Measurements from ENCODE around the gene CENPB. TPM values are rescaled to one million over a fixed set of nuclear protein-coding genes. Genes with fewer than 3 reads are reported as not detected.
A peak's percentile ranks its signal among the peaks of the same experiment; 100 is the strongest.

The CENPB gene
- total RNA-seq, 1 donor from 2014 or later: 91.1 TPM

- DNase-seq (ENCODE audit: low spot score): no peak
- Mint-ChIP-seq H3K4me1 (ENCODE audit: low read depth) (peaks cover 8% of the 10 kb centered on the region), H3K27me3 (ENCODE audit: low read depth) (peaks cover 10% of the 10 kb centered on the region), H3K9me3 (ENCODE audit: low read depth) (no peaks in the 10 kb centered on the region), H3K4me3 (ENCODE audit: unreplicated experiment) (no peak overlapping the region), H3K27ac (ENCODE audit: unreplicated experiment) (no peak overlapping the region), H3K36me3 (ENCODE audit: low read depth) (peaks cover 2% of the 10 kb centered on the region)
- no peak for TF ChIP-seq CTCF (IDR thresholded peaks at IDR 0.05)
These were observed 38.5 kb downstream of the CENPB start for GRCh38 chr20:3748073-3748472.

- Mint-ChIP-seq H3K27me3 (ENCODE audit: low read depth) (peaks cover 10% of the 10 kb centered on the region), H3K4me1 (ENCODE audit: low read depth) (peaks cover 8% of the 10 kb centered on the region), H3K36me3 (ENCODE audit: low read depth) (peaks cover 2% of the 10 kb centered on the region), H3K9me3 (ENCODE audit: low read depth) (no peaks in the 10 kb centered on the region), H3K4me3 (ENCODE audit: unreplicated experiment) (no peak overlapping the region), H3K27ac (ENCODE audit: unreplicated experiment) (no peak overlapping the region)
- DNase-seq (ENCODE audit: low spot score): no peak
- no peak for TF ChIP-seq CTCF (IDR thresholded peaks at IDR 0.05)
These were observed 39.1 kb downstream of the CENPB start for GRCh38 chr20:3747471-3747870.

- H3K27ac Mint-ChIP-seq (ENCODE audit: unreplicated experiment): no peak overlapping the region
- DNase-seq (ENCODE audit: low spot score): no peak
- peaks cover 8% of the 10 kb centered on the region for H3K4me1 Mint-ChIP-seq (ENCODE audit: low read depth)
- H3K27me3 Mint-ChIP-seq (ENCODE audit: low read depth): peaks cover 10% of the 10 kb centered on the region
- TF ChIP-seq CTCF (IDR thresholded peaks at IDR 0.05): no peak
- no peaks in the 10 kb centered on the region for H3K9me3 Mint-ChIP-seq (ENCODE audit: low read depth)
- peaks cover 2% of the 10 kb centered on the region for H3K36me3 Mint-ChIP-seq (ENCODE audit: low read depth)
- no peak overlapping the region for H3K4me3 Mint-ChIP-seq (ENCODE audit: unreplicated experiment)
These were observed 40.8 kb downstream of the CENPB start for GRCh38 chr20:3745686-3746173.

GRCh38 chr20:3744806-3745685 is 41.5 kb downstream of the CENPB start:
- Mint-ChIP-seq H3K4me1 (ENCODE audit: low read depth) (peaks cover 6% of the 10 kb centered on the region), H3K9me3 (ENCODE audit: low read depth) (no peaks in the 10 kb centered on the region), H3K4me3 (ENCODE audit: unreplicated experiment) (peak overlapping the region; percentile 62), H3K27ac (ENCODE audit: unreplicated experiment) (no peak overlapping the region), H3K27me3 (ENCODE audit: low read depth) (peaks cover 9% of the 10 kb centered on the region), H3K36me3 (ENCODE audit: low read depth) (peaks cover 2% of the 10 kb centered on the region)
- no peak for TF ChIP-seq CTCF (IDR thresholded peaks at IDR 0.05)
- DNase-seq (ENCODE audit: low spot score): peak; percentile 87

- Mint-ChIP-seq H3K27me3 (ENCODE audit: low read depth) (peaks cover 8% of the 10 kb centered on the region), H3K9me3 (ENCODE audit: low read depth) (no peaks in the 10 kb centered on the region), H3K4me1 (ENCODE audit: low read depth) (peaks cover 4% of the 10 kb centered on the region), H3K4me3 (ENCODE audit: unreplicated experiment) (no peak overlapping the region), H3K36me3 (ENCODE audit: low read depth) (peaks cover 2% of the 10 kb centered on the region), H3K27ac (ENCODE audit: unreplicated experiment) (no peak overlapping the region)
- DNase-seq (ENCODE audit: low spot score): peak; percentile 28
- TF ChIP-seq CTCF (IDR thresholded peaks at IDR 0.05): no peak
These were observed 42.5 kb downstream of the CENPB start for GRCh38 chr20:3744037-3744436.
